Endothelial cell of umbilical vein (primary cell): ENCODE results near the gene MRPS30. TPM values are rescaled to one million over a fixed set of nuclear protein-coding genes. Genes with fewer than 3 reads are reported as not detected.

Source experiments
- BruUV-seq: library from RNA; stranded (reverse); fragments of 400-500 nt; replicated peaks from 2 replicates; lab custom pipeline; 2021; lab: Mats Ljungman, UMichigan
- CTCF ChIA-PET: fragments of 300-600, 350-600 bp; sonication (Branson Sonifier 250); formaldehyde crosslinking; loops from one replicate; lab custom pipeline; 2021; ENCODE audit warnings: antibody characterized with exemption, inconsistent platforms; lab: Charles Lee
- POLR2A ChIA-PET: fragments of 300-600, 350-600 bp; sonication (Branson Sonifier 250); formaldehyde crosslinking; loops from one replicate; lab custom pipeline; 2021; ENCODE audit warnings: antibody characterized with exemption, inconsistent platforms; lab: Charles Lee
- DNase-seq: peaks from one replicate; pipeline ENCODE4 v3.0.0-alpha.2; 2011; ENCODE audit warnings: low read depth, low spot score
- FAIRE-seq: peaks from 2 replicates; lab custom pipeline; 2011; peaks lifted over from hg19 to GRCh38; lab: Jason Lieb, UNC
- H2AFZ ChIP-seq: 2 replicates; pipeline ENCODE4 v1.6.0; 2012; ENCODE audit warnings: low read depth, low read length, control low read depth, inconsistent platforms
- H3K27ac ChIP-seq: 2 replicates; pipeline ENCODE4 v1.5.1; 2011; ENCODE audit warnings: low read depth, mild to moderate bottlenecking, control low read depth, low read length, moderate library complexity; ENCODE audit not compliant: insufficient read depth
- H3K27me3 ChIP-seq, 2 experiments: 2 replicates each; pipeline versions ENCODE4 v1.6.0 to v1.6.1; 2011; ENCODE audit warnings: low read length in 2 of 2, mixed read lengths in 1 of 2; ENCODE audit not compliant: control insufficient read depth in 2 of 2, insufficient read depth in 2 of 2
- H3K36me3 ChIP-seq, 2 experiments: 2 replicates in 1 of 2; 3 replicates in 1 of 2; pipeline ENCODE4 v1.5.1; 2011; ENCODE audit warnings: low read length in 2 of 2, mild to moderate bottlenecking in 1 of 2, moderate library complexity in 1 of 2; ENCODE audit not compliant: control insufficient read depth in 2 of 2, insufficient read depth in 2 of 2; ENCODE audit errors: extremely low read depth in 1 of 2
- H3K4me1 ChIP-seq: 3 replicates; pipeline ENCODE4 v1.5.1; 2011; ENCODE audit warnings: mild to moderate bottlenecking, low read length; ENCODE audit not compliant: control insufficient read depth, insufficient read depth; ENCODE audit errors: extremely low read depth
- H3K4me2 ChIP-seq: 2 replicates; pipeline ENCODE4 v1.6.1; 2011; ENCODE audit warnings: low read length, control low read depth, mixed read lengths; ENCODE audit not compliant: insufficient read depth
- H3K4me3 ChIP-seq, 3 experiments: fragments of 200-600 bp in 1 of 3; sonication (generic), shearing (Covaris generic) in 1 of 3; replicated peaks in 1 of 3; 2 replicates each; pipeline ENCODE4 v1.5.1; 2011 to 2016; ENCODE audit warnings: control low read depth in 3 of 3, low read length in 3 of 3, mild to moderate bottlenecking in 2 of 3, inconsistent platforms in 1 of 3, low read depth in 1 of 3, moderate library complexity in 1 of 3; ENCODE audit not compliant: insufficient read depth in 1 of 3
- H3K79me2 ChIP-seq: 2 replicates; pipeline ENCODE4 v1.6.0; 2012; ENCODE audit warnings: low read length, inconsistent platforms; ENCODE audit not compliant: control insufficient read depth, insufficient read depth
- H3K9ac ChIP-seq: replicated peaks from 2 replicates; pipeline ENCODE3; 2011; ENCODE audit warnings: low read length, control low read depth; ENCODE audit not compliant: insufficient read depth; ENCODE audit errors: extremely low read depth
- H3K9me1 ChIP-seq: replicated peaks from 3 replicates; pipeline ENCODE4 v1.6.0; 2011; ENCODE audit warnings: mild to moderate bottlenecking, low read length; ENCODE audit not compliant: control insufficient read depth, insufficient read depth; ENCODE audit errors: extremely low read depth
- H3K9me3 ChIP-seq: replicated peaks from 2 replicates; pipeline ENCODE4 v1.5.1; 2012; ENCODE audit warnings: low read length, inconsistent platforms; ENCODE audit not compliant: control insufficient read depth, insufficient read depth
- H4K20me1 ChIP-seq: replicated peaks from 2 replicates; pipeline ENCODE3; 2011; ENCODE audit warnings: mild to moderate bottlenecking, low read length; ENCODE audit not compliant: control insufficient read depth, insufficient read depth; ENCODE audit errors: extremely low read depth
- CTCF ChIP-seq, 2 donors: IDR thresholded peaks; 1 replicate in 1 of 2; 2 replicates in 1 of 2; pipeline ENCODE4 v1.5.1; 2011; ENCODE audit warnings: low read length in 2 of 2, mild to moderate bottlenecking in 2 of 2, moderate library complexity in 2 of 2, control low read depth in 1 of 2, inconsistent platforms in 1 of 2, low read depth in 1 of 2; ENCODE audit not compliant: insufficient read depth in 1 of 2; ENCODE audit errors: extremely low read depth in 1 of 2
- EZH2 ChIP-seq: IDR thresholded peaks from 2 replicates; pipeline ENCODE4 v1.6.1; 2012; ENCODE audit warnings: borderline replicate concordance, low read depth, mild to moderate bottlenecking, moderate library complexity, low read length, inconsistent platforms; ENCODE audit not compliant: severe bottlenecking
- FOS ChIP-seq: IDR thresholded peaks from 2 replicates; pipeline ENCODE4 v1.6.1; 2011; ENCODE audit warnings: mild to moderate bottlenecking, low read length, moderate library complexity, borderline replicate concordance; ENCODE audit not compliant: insufficient read depth
- GATA2 ChIP-seq: IDR thresholded peaks from 2 replicates; pipeline ENCODE4 v1.7.0; 2011; ENCODE audit warnings: low read depth, mild to moderate bottlenecking, moderate library complexity, mixed read lengths, low read length; ENCODE audit not compliant: insufficient read length, insufficient read depth
- JUN ChIP-seq: IDR thresholded peaks from 2 replicates; pipeline ENCODE4 v1.6.1; 2011; ENCODE audit warnings: borderline replicate concordance, low read depth; ENCODE audit not compliant: insufficient read length, insufficient read depth
- MYC ChIP-seq: IDR thresholded peaks from one replicate; pipeline ENCODE4 v1.6.1; 2011; ENCODE audit warnings: mild to moderate bottlenecking, low read depth, low read length
- POLR2A ChIP-seq: IDR thresholded peaks from 2 replicates; pipeline ENCODE4 v1.6.1; 2012; ENCODE audit warnings: low read depth, mild to moderate bottlenecking, control low read depth, low read length
- POLR2AphosphoS5 ChIP-seq: IDR thresholded peaks from 2 replicates; pipeline ENCODE4 v1.6.1; 2012; ENCODE audit warnings: low read depth, mild to moderate bottlenecking, control low read depth, low read length, moderate library complexity; ENCODE audit not compliant: insufficient read depth
- dilution Hi-C: fragments of 300-500 bp; cut with MboI; formaldehyde crosslinking; loops from one replicate; pipeline ENCODE4 v1.15.0; 2019; ENCODE audit warnings: low sequenced_read_pairs; ENCODE audit not compliant: extremely low pct_ligation_motif_present
- intact Hi-C: fragments of 100-400 bp; cut with micrococcal nuclease; formaldehyde crosslinking; loops from one replicate; pipeline ENCODE4 v1.10.0; 2022
- polyA plus RNA-seq, 4 experiments: library from polyadenylated mRNA; depleted of rRNA in 3 of 4; stranded (reverse) in 3 of 4; unstranded in 1 of 4; fragments of >200 nt; gene quantifications; 2 replicates each; pipeline versions ENCODE4 v1.2.1 to v1.2.3, GENCODE V29; 2011 to 2012; ENCODE audit warnings: missing spikeins in 1 of 4
- total RNA-seq: library from RNA; stranded (reverse); gene quantifications from 2 replicates; pipeline ENCODE4 v1.2.3, GENCODE V29; 2021
- TF ChIP-seq, protein P1 (sequence below): IDR thresholded peaks from 2 replicates; pipeline ENCODE4 v1.6.1; 2011; ENCODE audit not compliant: insufficient read depth, insufficient read length

The MRPS30 gene
- total and polyA plus RNA-seq, 2 donors (not counting 3 experiments of a cell fraction or from before 2014, with no cell fraction given), result 33.8 to 34.6 TPM

GRCh38 chr5:44847206-44847852, 38.6 kb downstream of the MRPS30 start:
- no peak for FAIRE-seq
- H3K27ac ChIP-seq, result no peak overlapping the region
- no peak overlapping the region for H3K4me3 ChIP-seq
- no peaks in the 10 kb centered on the region for H3K4me1 ChIP-seq
- H3K9me1 ChIP-seq, result no peaks in the 10 kb centered on the region
- DNase-seq, result no peak
- H3K79me2 ChIP-seq, result no peaks in the 10 kb centered on the region
- ChIA-PET POLR2A (interaction anchor here (0.6 kb wide), 1 partner anchor 86 kb away, joined by 3 read pairs; no protein-coding TSS in a partner anchor), CTCF (no interaction called here)
- no TSS peak for BruUV-seq
- no peak overlapping the region for H2AFZ ChIP-seq
- H3K27me3 ChIP-seq, result no peaks in the 10 kb centered on the region
- H3K4me2 ChIP-seq, result no peak overlapping the region
- no peak overlapping the region for H3K9ac ChIP-seq
- dilution Hi-C loops, result no loop called here
- intact Hi-C loops, result no loop called here
- no peaks in the 10 kb centered on the region for H3K36me3 ChIP-seq
- H3K9me3 ChIP-seq, result no peaks in the 10 kb centered on the region
- H4K20me1 ChIP-seq, result no peaks in the 10 kb centered on the region
- TF ChIP-seq GATA2 (no peak), FOS (no peak), MYC (no peak), POLR2AphosphoS5 (no peak), JUN (no peak), EZH2 (no peak)
- TF ChIP-seq, protein P1, sequence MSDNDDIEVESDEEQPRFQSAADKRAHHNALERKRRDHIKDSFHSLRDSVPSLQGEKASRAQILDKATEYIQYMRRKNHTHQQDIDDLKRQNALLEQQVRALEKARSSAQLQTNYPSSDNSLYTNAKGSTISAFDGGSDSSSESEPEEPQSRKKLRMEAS, result no peak

DNA sequence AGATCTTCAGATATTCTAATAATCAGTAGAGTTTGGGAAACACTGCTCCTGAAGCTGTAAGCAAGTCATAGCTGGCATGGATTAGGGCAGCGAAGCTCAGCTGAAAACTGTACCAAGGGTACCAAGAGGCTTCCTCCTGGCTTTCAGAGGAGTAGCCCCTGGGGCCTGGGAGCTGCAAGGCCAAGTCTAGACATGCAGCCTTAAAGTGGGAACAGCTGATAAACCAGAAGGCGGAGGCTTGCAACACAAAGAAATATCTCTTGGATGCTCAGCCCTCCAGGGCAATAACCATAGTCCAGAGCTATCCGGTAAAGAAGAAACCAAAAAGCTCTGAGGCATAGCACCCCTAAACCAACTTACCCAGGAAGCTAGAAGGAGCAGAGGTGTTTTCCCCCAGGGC, 51.5 kb downstream of the MRPS30 start:
- POLR2A ChIA-PET, result no interaction called here
- Histone ChIP-seq H3K9me1 (no peaks in the 10 kb centered on the region), H3K27me3 (no peaks in the 10 kb centered on the region), H4K20me1 (no peaks in the 10 kb centered on the region), H3K4me1 (no peaks in the 10 kb centered on the region), H3K4me3 (no peak overlapping the region), H3K9me3 (no peaks in the 10 kb centered on the region), H2AFZ (no peak overlapping the region), H3K36me3 (no peaks in the 10 kb centered on the region), H3K27ac (no peak overlapping the region), H3K9ac (no peak overlapping the region), H3K79me2 (no peaks in the 10 kb centered on the region), H3K4me2 (no peak overlapping the region)
- BruUV-seq, result no TSS peak
- no peak for FAIRE-seq
- intact Hi-C loops, result loop anchor here (5.0 kb wide), 2 partner anchors 92 to 662 kb away; no protein-coding TSS in a partner anchor
- CTCF ChIA-PET, result no interaction called here
- DNase-seq, result no peak
- TF ChIP-seq FOS (no peak), EZH2 (no peak), POLR2AphosphoS5 (no peak), CTCF (IDR thresholded peaks at IDR 0.05; ENCODE audit: extremely low read depth in 1 of 2, insufficient read depth in 1 of 2, low read depth in 1 of 2, low read length in 2 of 2) (no peak), POLR2A (no peak), MYC (no peak), GATA2 (no peak), JUN (no peak)
- TF ChIP-seq, protein P1, result no peak
- dilution Hi-C loops, result no loop called here
